ENCODE measurements around the gene CCL22.

The CCL22 gene

GRCh38 chr16:57364143-57364542, 5.6 kb downstream of the CCL22 start:
- no peak for DNase-seq (ENCODE audit: low spot score)
- TF ChIP-seq, protein P1, sequence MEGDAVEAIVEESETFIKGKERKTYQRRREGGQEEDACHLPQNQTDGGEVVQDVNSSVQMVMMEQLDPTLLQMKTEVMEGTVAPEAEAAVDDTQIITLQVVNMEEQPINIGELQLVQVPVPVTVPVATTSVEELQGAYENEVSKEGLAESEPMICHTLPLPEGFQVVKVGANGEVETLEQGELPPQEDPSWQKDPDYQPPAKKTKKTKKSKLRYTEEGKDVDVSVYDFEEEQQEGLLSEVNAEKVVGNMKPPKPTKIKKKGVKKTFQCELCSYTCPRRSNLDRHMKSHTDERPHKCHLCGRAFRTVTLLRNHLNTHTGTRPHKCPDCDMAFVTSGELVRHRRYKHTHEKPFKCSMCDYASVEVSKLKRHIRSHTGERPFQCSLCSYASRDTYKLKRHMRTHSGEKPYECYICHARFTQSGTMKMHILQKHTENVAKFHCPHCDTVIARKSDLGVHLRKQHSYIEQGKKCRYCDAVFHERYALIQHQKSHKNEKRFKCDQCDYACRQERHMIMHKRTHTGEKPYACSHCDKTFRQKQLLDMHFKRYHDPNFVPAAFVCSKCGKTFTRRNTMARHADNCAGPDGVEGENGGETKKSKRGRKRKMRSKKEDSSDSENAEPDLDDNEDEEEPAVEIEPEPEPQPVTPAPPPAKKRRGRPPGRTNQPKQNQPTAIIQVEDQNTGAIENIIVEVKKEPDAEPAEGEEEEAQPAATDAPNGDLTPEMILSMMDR (IDR thresholded peaks at IDR 0.05; ENCODE audit: borderline replicate concordance, control extremely low read depth, extremely low read depth, insufficient read depth, missing control alignments), result no peak
- in situ Hi-C loops (cut with MboI; ENCODE audit: low sequenced_read_pairs, unreplicated experiment), result no loop called here

- in situ Hi-C loops (cut with MboI; ENCODE audit: low sequenced_read_pairs, unreplicated experiment), result no loop called here
- peak; percentile 40 for DNase-seq (ENCODE audit: low spot score)
- TF ChIP-seq, protein P1 (IDR thresholded peaks at IDR 0.05; ENCODE audit: borderline replicate concordance, control extremely low read depth, extremely low read depth, insufficient read depth, missing control alignments), result no peak
These were observed 8.0 kb downstream of the CCL22 start for GRCh38 chr16:57366544-57367040.

GRCh38 chr16:57367116-57367752, 8.7 kb downstream of the CCL22 start:
- no peak for DNase-seq (ENCODE audit: low spot score)

GRCh38 chr16:57371494-57372371, 13.2 kb downstream of the CCL22 start:
- no peak for DNase-seq (ENCODE audit: low spot score)
- in situ Hi-C loops (cut with MboI; ENCODE audit: low sequenced_read_pairs, unreplicated experiment), result no loop called here
- TF ChIP-seq, protein P1 (IDR thresholded peaks at IDR 0.05; ENCODE audit: borderline replicate concordance, control extremely low read depth, extremely low read depth, insufficient read depth, missing control alignments), result no peak

More at GRCh38 chr16:57367116-57367752, 8.7 kb downstream of the CCL22 start:
- TF ChIP-seq, protein P1 (IDR thresholded peaks at IDR 0.05; ENCODE audit: borderline replicate concordance, control extremely low read depth, extremely low read depth, insufficient read depth, missing control alignments), result no peak
- in situ Hi-C loops (cut with MboI; ENCODE audit: low sequenced_read_pairs, unreplicated experiment), result no loop called here

GRCh38 chr16:57372372-57373116, 14.0 kb downstream of the CCL22 start, which contains the start of gene CX3CL1:
Gene CX3CL1, plus strand, starts transcription at chr16:57372490. Its CDS starts 79 bp downstream, at chr16:57372569.
- in situ Hi-C loops (cut with MboI; ENCODE audit: low sequenced_read_pairs, unreplicated experiment), result no loop called here
- DNase-seq (ENCODE audit: low spot score), result no peak
- TF ChIP-seq, protein P1 (IDR thresholded peaks at IDR 0.05; ENCODE audit: borderline replicate concordance, control extremely low read depth, extremely low read depth, insufficient read depth, missing control alignments), result no peak

Data from GM13976 (cell line).